HG03565 (cell line): Measurements from ENCODE around the gene TBC1D28.
"Not testable (repeated sequence)": the region's sequence is repeated elsewhere in the genome, so short reads cannot be mapped to it uniquely, and the experiment has no call there.

Experiments
- ATAC-seq: cut with Tn5 transposase; IDR thresholded peaks from one replicate; pipeline ENCODE4 v1.9.1; 2021; ENCODE audit warnings: mild to moderate bottlenecking, moderate library complexity; ENCODE audit not compliant: unreplicated experiment

The TBC1D28 gene

GRCh38 chr17:18617613-18618012, 26.6 kb downstream of the TBC1D28 start:
- ATAC-seq, result not testable (repeated sequence)

- ATAC-seq, result not testable (repeated sequence)
Measured at GRCh38 chr17:18613016-18613415, 31.2 kb downstream of the TBC1D28 start.

- ATAC-seq, result not testable (repeated sequence)
Measured at GRCh38 chr17:18593138-18593537, 51.1 kb downstream of the TBC1D28 start.
